Stimulated activated CD4-positive, alpha-beta T cell treated with anti-CD3 and anti-CD28 coated beads, TNF-alpha, amount 100 ng/mL, for 48 hours (primary cell): ENCODE data around the gene SYCP2L.
"Not testable (repeated sequence)": the region's sequence is repeated elsewhere in the genome, so short reads cannot be mapped to it uniquely, and the experiment has no call there.

Experiments
- DNase-seq, 3 donors: peaks; one replicate each; pipeline ENCODE4 v3.0.0-alpha.2; 2020; ENCODE audit warnings: low read depth in 3 of 3

SYCP2L gene

GRCh38 chr6:10886691-10887502, at the start of gene SYCP2L:
SYCP2L (plus strand) TSS chr6:10887052; CDS start chr6:10887127, 75 bp downstream.
- DNase-seq = peak in 1 of 3 donors; percentile 24

GRCh38 chr6:10837622-10837994, 49.2 kb upstream of the SYCP2L start:
- DNase-seq = peak in 1 of 3 donors; percentile 9

- peak; percentile 72 for DNase-seq
Observed at GRCh38 chr6:10837995-10838793, 48.7 kb upstream of the SYCP2L start, which contains the start of gene MAK. MAK (minus strand) TSS chr6:10838539; CDS start chr6:10830648, 7,891 bp downstream.

GRCh38 chr6:10838794-10839333, 48.0 kb upstream of the SYCP2L start:
- peak in 1 of 3 donors; percentile 26 for DNase-seq

- no peak for DNase-seq
Observed at GRCh38 chr6:10843554-10843953, 43.3 kb upstream of the SYCP2L start.

- no peak for DNase-seq
Observed at GRCh38 chr6:10847684-10848083, 39.2 kb upstream of the SYCP2L start.

- DNase-seq = no peak
Observed at GRCh38 chr6:10849901-10850300, 37.0 kb upstream of the SYCP2L start.

- no peak for DNase-seq
Observed at GRCh38 chr6:10850728-10851127, 36.1 kb upstream of the SYCP2L start.

- no peak for DNase-seq
Observed at GRCh38 chr6:10852361-10852960, 34.4 kb upstream of the SYCP2L start.

- not testable (repeated sequence) for DNase-seq
Observed at GRCh38 chr6:10853849-10854300, 33.0 kb upstream of the SYCP2L start.

GRCh38 chr6:10854922-10855632, 31.8 kb upstream of the SYCP2L start:
- no peak for DNase-seq

- DNase-seq = no peak
Observed at GRCh38 chr6:10857259-10857658, 29.6 kb upstream of the SYCP2L start.

GRCh38 chr6:10861086-10861485, 25.8 kb upstream of the SYCP2L start:
- no peak for DNase-seq

GRCh38 chr6:10862361-10862760, 24.5 kb upstream of the SYCP2L start:
- no peak for DNase-seq

GRCh38 chr6:10863031-10863430, 23.8 kb upstream of the SYCP2L start:
- DNase-seq = not testable (repeated sequence)

GRCh38 chr6:10866709-10867108, 20.1 kb upstream of the SYCP2L start:
- DNase-seq = not testable (repeated sequence)

- no peak for DNase-seq
Observed at GRCh38 chr6:10867952-10868351, 18.9 kb upstream of the SYCP2L start.

GRCh38 chr6:10873374-10873773, 13.5 kb upstream of the SYCP2L start:
- DNase-seq = no peak

- DNase-seq = no peak
Observed at GRCh38 chr6:10874207-10874606, 12.6 kb upstream of the SYCP2L start.

GRCh38 chr6:10875026-10875425, 11.8 kb upstream of the SYCP2L start:
- DNase-seq = no peak

GRCh38 chr6:10877012-10877411, 9.8 kb upstream of the SYCP2L start:
- no peak for DNase-seq
